Measurements from ENCODE around the gene TNFRSF12A. TPM values are rescaled to one million over a fixed set of nuclear protein-coding genes. Genes with fewer than 3 reads are reported as not detected.

The TNFRSF12A gene
- total and polyA plus RNA-seq, 9 of the 15 experiments (the other 6 are each of a cell fraction or from before 2014, with no cell fraction given) = 0.41 to 61.8 (median 26.5) TPM

DNA sequence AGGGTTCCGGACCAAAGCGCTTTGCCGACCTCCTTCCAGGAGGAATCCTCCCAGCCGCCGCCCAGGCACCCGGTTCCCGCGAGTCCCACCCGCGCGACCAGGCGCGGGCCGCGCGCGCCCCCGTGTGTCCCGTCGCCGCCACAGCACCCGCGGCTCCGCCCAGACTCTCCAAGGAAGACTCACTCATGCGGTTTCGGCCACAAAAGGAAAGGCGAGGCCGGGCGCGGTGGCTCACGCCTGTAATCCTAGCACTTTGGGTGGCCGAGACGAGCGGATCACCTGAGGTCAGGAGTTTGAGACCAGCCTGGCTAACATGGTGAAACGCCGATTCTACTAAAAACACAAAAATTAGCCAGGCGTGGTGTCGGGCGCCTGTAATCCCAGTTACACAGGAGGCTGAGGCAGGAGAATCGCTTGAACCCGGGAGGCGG is 36.4 kb upstream of the TNFRSF12A start (continued):
- TF ChIP-seq, protein P1, sequence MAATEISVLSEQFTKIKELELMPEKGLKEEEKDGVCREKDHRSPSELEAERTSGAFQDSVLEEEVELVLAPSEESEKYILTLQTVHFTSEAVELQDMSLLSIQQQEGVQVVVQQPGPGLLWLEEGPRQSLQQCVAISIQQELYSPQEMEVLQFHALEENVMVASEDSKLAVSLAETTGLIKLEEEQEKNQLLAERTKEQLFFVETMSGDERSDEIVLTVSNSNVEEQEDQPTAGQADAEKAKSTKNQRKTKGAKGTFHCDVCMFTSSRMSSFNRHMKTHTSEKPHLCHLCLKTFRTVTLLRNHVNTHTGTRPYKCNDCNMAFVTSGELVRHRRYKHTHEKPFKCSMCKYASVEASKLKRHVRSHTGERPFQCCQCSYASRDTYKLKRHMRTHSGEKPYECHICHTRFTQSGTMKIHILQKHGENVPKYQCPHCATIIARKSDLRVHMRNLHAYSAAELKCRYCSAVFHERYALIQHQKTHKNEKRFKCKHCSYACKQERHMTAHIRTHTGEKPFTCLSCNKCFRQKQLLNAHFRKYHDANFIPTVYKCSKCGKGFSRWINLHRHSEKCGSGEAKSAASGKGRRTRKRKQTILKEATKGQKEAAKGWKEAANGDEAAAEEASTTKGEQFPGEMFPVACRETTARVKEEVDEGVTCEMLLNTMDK (IDR thresholded peaks at IDR 0.05; ENCODE audit: borderline replicate concordance, insufficient read depth, low read depth, low read length, poor library complexity, severe bottlenecking) = no peak
- TF ChIP-seq TRIM28 (IDR thresholded peaks at IDR 0.05) = 0 out of 2 replicates have a peak, but pooled peaks have one; percentile 51
- TF ChIP-seq SMAD2 (IDR thresholded peaks at IDR 0.05; ENCODE audit: low read depth, low read length) = no peak
- TF ChIP-seq SRSF1 (IDR thresholded peaks at IDR 0.05; ENCODE audit: low read depth, low read length) = no peak
- 0 out of 2 replicates have a peak, but pooled peaks have one; percentile 66 for TF ChIP-seq HDGF (IDR thresholded peaks at IDR 0.05)
- no peak for TF ChIP-seq NR1H2 (CRISPR knock-in tag; IDR thresholded peaks at IDR 0.05)
- TF ChIP-seq ERF (CRISPR knock-in tag; IDR thresholded peaks at IDR 0.05) = 0 out of 2 replicates have a peak, but pooled peaks have one; percentile 31
- TF ChIP-seq ZNF780A (CRISPR knock-in tag; IDR thresholded peaks at IDR 0.05) = no peak
- TF ChIP-seq GTF2F1 (IDR thresholded peaks at IDR 0.05; ENCODE audit: low read depth, low read length) = no peak
- TF ChIP-seq ZNF316 (IDR thresholded peaks at IDR 0.05) = peak; percentile 6; the same call in 1 of the 2 replicates
- 0 out of 2 replicates have a peak, but pooled peaks have one; percentile 38 for TF ChIP-seq ZFX (CRISPR knock-in tag; IDR thresholded peaks at IDR 0.05)
- TF ChIP-seq POU5F1 (IDR thresholded peaks at IDR 0.05; ENCODE audit: borderline replicate concordance, low read depth, low read length, partially characterized antibody) = peak; percentile 41
- no peak for TF ChIP-seq ZSCAN29 (IDR thresholded peaks at IDR 0.05)
- TF ChIP-seq MAZ (CRISPR knock-in tag; conservative IDR thresholded peaks at IDR 0.05 in 1 of 2, IDR thresholded peaks at IDR 0.05 in 1 of 2) = peak in 1 of 2 experiments; percentile 47; a peak in 2 of 4 replicates
- TF ChIP-seq ZBTB7A (IDR thresholded peaks at IDR 0.05; ENCODE audit: borderline replicate concordance, control insufficient read depth, low read depth, low read length) = peak; percentile 69; the same call in 1 of the 2 replicates
- no peak for TF ChIP-seq NCOA6 (IDR thresholded peaks at IDR 0.05)
- TF ChIP-seq SMAD4 (CRISPR knock-in tag; conservative IDR thresholded peaks at IDR 0.05) = peak; percentile 80
- TF ChIP-seq TRIM24 (IDR thresholded peaks at IDR 0.05) = peak in 1 of 2 experiments; percentile 33; a peak in 1 of 4 replicates
- TF ChIP-seq GATAD2A (IDR thresholded peaks at IDR 0.05) = no peak
- TF ChIP-seq ZEB2 (IDR thresholded peaks at IDR 0.05) = 0 out of 2 replicates have a peak, but pooled peaks have one; percentile 28
- peak; percentile 40; the same call in 1 of the 2 replicates for TF ChIP-seq SMARCA4 (IDR thresholded peaks at IDR 0.05)
- peak; percentile 53; the same call in 1 of the 2 replicates for TF ChIP-seq GATAD2B (IDR thresholded peaks at IDR 0.05; ENCODE audit: borderline replicate concordance)
- no peak for TF ChIP-seq EWSR1 (IDR thresholded peaks at IDR 0.05; ENCODE audit: borderline replicate concordance, low read depth, partially characterized antibody)
- TF ChIP-seq ZBED1 (IDR thresholded peaks at IDR 0.05) = 0 out of 2 replicates have a peak, but pooled peaks have one; percentile 32
- no peak for TF ChIP-seq GTF2E2 (tag; IDR thresholded peaks at IDR 0.05)
- no peak for TF ChIP-seq BCL6 (CRISPR knock-in tag; IDR thresholded peaks at IDR 0.05)
- TF ChIP-seq, protein P2, sequence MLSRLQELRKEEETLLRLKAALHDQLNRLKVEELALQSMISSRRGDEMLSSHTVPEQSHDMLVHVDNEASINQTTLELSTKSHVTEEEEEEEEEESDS (CRISPR knock-in tag; IDR thresholded peaks at IDR 0.05) = no peak
- TF ChIP-seq, protein P3, sequence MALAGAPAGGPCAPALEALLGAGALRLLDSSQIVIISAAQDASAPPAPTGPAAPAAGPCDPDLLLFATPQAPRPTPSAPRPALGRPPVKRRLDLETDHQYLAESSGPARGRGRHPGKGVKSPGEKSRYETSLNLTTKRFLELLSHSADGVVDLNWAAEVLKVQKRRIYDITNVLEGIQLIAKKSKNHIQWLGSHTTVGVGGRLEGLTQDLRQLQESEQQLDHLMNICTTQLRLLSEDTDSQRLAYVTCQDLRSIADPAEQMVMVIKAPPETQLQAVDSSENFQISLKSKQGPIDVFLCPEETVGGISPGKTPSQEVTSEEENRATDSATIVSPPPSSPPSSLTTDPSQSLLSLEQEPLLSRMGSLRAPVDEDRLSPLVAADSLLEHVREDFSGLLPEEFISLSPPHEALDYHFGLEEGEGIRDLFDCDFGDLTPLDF (CRISPR knock-in tag; IDR thresholded peaks at IDR 0.05) = peak; percentile 27; the same call in 1 of the 2 replicates
- TF ChIP-seq, protein P4, sequence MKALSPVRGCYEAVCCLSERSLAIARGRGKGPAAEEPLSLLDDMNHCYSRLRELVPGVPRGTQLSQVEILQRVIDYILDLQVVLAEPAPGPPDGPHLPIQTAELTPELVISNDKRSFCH (CRISPR knock-in tag; IDR thresholded peaks at IDR 0.05) = no peak
- TF ChIP-seq, protein P4 (tag; IDR thresholded peaks at IDR 0.05) = peak; percentile 29; the same call in 1 of the 2 replicates

Measured in K562 (cell line).